Smooth muscle cell (in vitro differentiated cells): ENCODE results near the gene MINDY2. TPM values are rescaled to one million over a fixed set of nuclear protein-coding genes. Genes with fewer than 3 reads are reported as not detected.
"Not testable (repeated sequence)": the region's sequence is repeated elsewhere in the genome, so short reads cannot be mapped to it uniquely, and the experiment has no call there.

Experiments
- DNase-seq: peaks from one replicate; lab custom pipeline; 2025; ENCODE audit not compliant: unreplicated experiment; lab: John Stamatoyannopoulos, UW
- H2AFZ ChIP-seq: fragments of 200-600 bp; sonication (generic); 2 replicates; pipeline ENCODE4 v1.6.0; 2016; ENCODE audit warnings: antibody characterized with exemption, low read depth, mild to moderate bottlenecking
- H3F3A ChIP-seq: fragments of 200-600 bp; sonication (generic); 2 replicates; pipeline ENCODE4 v1.6.0; 2017; ENCODE audit warnings: antibody characterized with exemption, low read depth
- H3K27ac ChIP-seq: fragments of 200-600 bp; sonication (generic); 2 replicates; pipeline ENCODE4 v1.5.1; 2016; ENCODE audit warnings: low read depth, mild to moderate bottlenecking
- H3K27me3 ChIP-seq: fragments of 200-600 bp; sonication (generic); 2 replicates; pipeline ENCODE4 v1.6.1; 2016; ENCODE audit warnings: low read depth, mild to moderate bottlenecking
- H3K36me3 ChIP-seq: fragments of 200-600 bp; sonication (generic); 2 replicates; pipeline ENCODE4 v1.5.1; 2016; ENCODE audit warnings: low read depth
- H3K4me1 ChIP-seq: fragments of 200-600 bp; sonication (generic); 2 replicates; pipeline ENCODE4 v1.5.1; 2016; ENCODE audit warnings: low read depth
- H3K4me2 ChIP-seq: fragments of 200-600 bp; sonication (generic); 2 replicates; pipeline ENCODE4 v1.6.0; 2016; ENCODE audit warnings: mild to moderate bottlenecking
- H3K4me3 ChIP-seq: fragments of 200-600 bp; sonication (generic); 2 replicates; pipeline ENCODE4 v1.5.1; 2016; ENCODE audit warnings: mild to moderate bottlenecking
- H3K79me2 ChIP-seq: fragments of 200-600 bp; sonication (generic); 2 replicates; pipeline ENCODE4 v1.6.0; 2016; ENCODE audit warnings: low read depth, mild to moderate bottlenecking
- H3K9ac ChIP-seq: fragments of 200-600 bp; sonication (generic); 2 replicates; pipeline ENCODE4 v1.6.0; 2016; ENCODE audit warnings: low read depth
- H3K9me3 ChIP-seq: fragments of 200-600 bp; sonication (generic); replicated peaks from 2 replicates; pipeline ENCODE4 v1.5.1; 2016; ENCODE audit warnings: low read depth
- H4K20me1 ChIP-seq: fragments of 200-600 bp; sonication (generic); 2 replicates; pipeline ENCODE4 v1.6.0; 2016; ENCODE audit warnings: low read depth
- WGBS: methylation state at CpG from one replicate; pipeline ENCODE4 v1.1.7; 2016; ENCODE audit warnings: low lambda C conversion rate; 5-methylcytosine and 5-hydroxymethylcytosine counted together
- polyA plus RNA-seq: library from polyadenylated mRNA; unstranded; fragments of >200 nt; fragmentation: Nextera tagmentation; extraction: Ambion mirVana; gene quantifications from 2 replicates; pipeline ENCODE4 v1.2.1, GENCODE V29; 2016
- total RNA-seq: library from RNA; depleted of rRNA; stranded (reverse); fragments of >200 nt; gene quantifications from 2 replicates; pipeline ENCODE4 v1.2.3, GENCODE V29; 2014
- TF ChIP-seq, protein P1 (sequence below): fragments of 200-600 bp; sonication (generic); IDR thresholded peaks from 2 replicates; pipeline ENCODE4 v1.5.1; 2017; ENCODE audit warnings: borderline replicate concordance, mild to moderate bottlenecking, antibody characterized with exemption; ENCODE audit not compliant: insufficient read depth, poor library complexity, severe bottlenecking

MINDY2 gene
- total and polyA plus RNA-seq, 2 experiments from 2014 or later, result 21.2 to 28.0 TPM

DNA sequence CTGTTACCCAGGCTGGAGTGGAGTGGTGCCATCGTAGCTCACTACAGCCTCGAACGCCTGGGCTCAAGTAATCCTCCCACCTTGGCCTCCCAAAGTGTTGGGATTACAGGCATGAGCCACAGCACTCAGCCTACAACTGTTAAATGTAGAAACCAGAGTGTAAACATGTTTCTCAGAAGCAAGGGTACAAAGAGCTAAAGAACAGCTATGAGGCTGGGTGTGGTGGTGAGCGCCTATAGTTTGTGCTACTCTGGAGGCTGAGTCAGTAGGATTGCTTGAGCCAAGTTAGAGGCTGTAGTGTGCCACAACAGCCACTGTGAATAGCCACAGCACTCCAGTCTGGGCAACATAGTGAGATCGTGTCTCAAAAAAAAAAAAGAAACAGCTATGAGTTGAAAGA lies 4.8 kb upstream of the MINDY2 start:
- Histone ChIP-seq H3K9ac (no peak overlapping the region), H3K4me3 (no peak overlapping the region), H3K4me1 (peaks cover 6% of the 10 kb centered on the region), H3K79me2 (no peaks in the 10 kb centered on the region), H3K4me2 (no peak overlapping the region), H3K27me3 (no peaks in the 10 kb centered on the region), H3F3A (peaks cover 6% of the 10 kb centered on the region), H4K20me1 (no peaks in the 10 kb centered on the region), H3K27ac (no peak overlapping the region), H3K9me3 (no peaks in the 10 kb centered on the region), H2AFZ (no peak overlapping the region), H3K36me3 (peaks cover 4% of the 10 kb centered on the region)
- TF ChIP-seq, protein P1, sequence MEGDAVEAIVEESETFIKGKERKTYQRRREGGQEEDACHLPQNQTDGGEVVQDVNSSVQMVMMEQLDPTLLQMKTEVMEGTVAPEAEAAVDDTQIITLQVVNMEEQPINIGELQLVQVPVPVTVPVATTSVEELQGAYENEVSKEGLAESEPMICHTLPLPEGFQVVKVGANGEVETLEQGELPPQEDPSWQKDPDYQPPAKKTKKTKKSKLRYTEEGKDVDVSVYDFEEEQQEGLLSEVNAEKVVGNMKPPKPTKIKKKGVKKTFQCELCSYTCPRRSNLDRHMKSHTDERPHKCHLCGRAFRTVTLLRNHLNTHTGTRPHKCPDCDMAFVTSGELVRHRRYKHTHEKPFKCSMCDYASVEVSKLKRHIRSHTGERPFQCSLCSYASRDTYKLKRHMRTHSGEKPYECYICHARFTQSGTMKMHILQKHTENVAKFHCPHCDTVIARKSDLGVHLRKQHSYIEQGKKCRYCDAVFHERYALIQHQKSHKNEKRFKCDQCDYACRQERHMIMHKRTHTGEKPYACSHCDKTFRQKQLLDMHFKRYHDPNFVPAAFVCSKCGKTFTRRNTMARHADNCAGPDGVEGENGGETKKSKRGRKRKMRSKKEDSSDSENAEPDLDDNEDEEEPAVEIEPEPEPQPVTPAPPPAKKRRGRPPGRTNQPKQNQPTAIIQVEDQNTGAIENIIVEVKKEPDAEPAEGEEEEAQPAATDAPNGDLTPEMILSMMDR, result no peak
- WGBS, result 97% methylated on average over 5 of the region's 5 CpGs
- DNase-seq, result no peak

DNA sequence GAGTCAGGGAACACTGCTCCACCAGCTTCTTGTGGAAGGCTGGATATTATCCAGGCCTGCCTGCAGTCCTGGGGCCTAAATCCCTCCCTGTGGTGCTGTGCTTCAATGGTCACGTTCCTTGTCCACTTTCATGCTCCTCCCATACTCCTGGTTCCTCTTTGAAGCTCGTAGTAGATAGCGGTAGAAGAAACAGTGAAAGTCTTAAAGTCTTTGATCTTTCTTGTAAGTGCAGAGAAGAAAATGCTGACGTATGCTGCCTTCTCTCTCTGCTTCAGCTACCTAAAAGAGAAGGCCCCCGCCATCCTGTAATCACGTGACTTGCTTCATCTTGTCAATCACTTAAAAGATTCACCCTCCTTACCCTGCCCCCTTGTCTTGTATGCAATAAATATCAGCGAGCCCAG lies 2.5 kb upstream of the MINDY2 start:
- Histone ChIP-seq H3K79me2 (peaks cover 17% of the 10 kb centered on the region), H3K4me1 (peaks cover 19% of the 10 kb centered on the region), H4K20me1 (peaks cover 16% of the 10 kb centered on the region)
- WGBS, result 60% methylated on average over 7 of the region's 7 CpGs
- H3K4me2 ChIP-seq, H3F3A ChIP-seq, H3K4me3 ChIP-seq, DNase-seq, H3K27ac ChIP-seq, H3K36me3 ChIP-seq, H2AFZ ChIP-seq, H3K27me3 ChIP-seq, H3K9me3 ChIP-seq, H3K9ac ChIP-seq: not testable (repeated sequence)

DNA sequence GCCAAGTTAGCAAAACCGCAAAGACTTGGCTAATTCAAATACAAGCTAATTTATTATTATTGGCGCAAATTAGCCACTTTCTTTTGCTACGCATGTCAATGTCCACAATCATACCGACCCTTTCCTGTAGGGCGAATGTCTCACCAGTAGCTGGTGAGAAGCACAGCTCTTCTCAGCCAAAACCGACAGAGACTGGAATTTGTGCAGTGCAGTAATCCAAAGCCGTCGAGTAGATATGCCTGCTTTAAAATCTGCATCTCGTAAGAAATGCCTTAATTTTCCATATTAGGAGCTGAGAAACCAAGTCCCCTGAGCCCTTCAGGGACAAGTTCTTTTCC lies 614 bp upstream of the MINDY2 start:
- WGBS, result 10% methylated on average over 9 of the region's 9 CpGs
- Histone ChIP-seq H3K4me3 (peak overlapping the region; percentile 86), H3F3A (peaks cover 6% of the 10 kb centered on the region), H3K4me2 (peak overlapping the region; percentile 78), H3K27ac (peak overlapping the region; percentile 46), H3K4me1 (peaks cover 21% of the 10 kb centered on the region), H3K9ac (no peak overlapping the region), H3K9me3 (no peaks in the 10 kb centered on the region), H4K20me1 (peaks cover 34% of the 10 kb centered on the region), H2AFZ (peak overlapping the region; percentile 16), H3K79me2 (peaks cover 36% of the 10 kb centered on the region), H3K36me3 (no peaks in the 10 kb centered on the region), H3K27me3 (no peaks in the 10 kb centered on the region)
- DNase-seq, result no peak
- TF ChIP-seq, protein P1, result no peak

DNA sequence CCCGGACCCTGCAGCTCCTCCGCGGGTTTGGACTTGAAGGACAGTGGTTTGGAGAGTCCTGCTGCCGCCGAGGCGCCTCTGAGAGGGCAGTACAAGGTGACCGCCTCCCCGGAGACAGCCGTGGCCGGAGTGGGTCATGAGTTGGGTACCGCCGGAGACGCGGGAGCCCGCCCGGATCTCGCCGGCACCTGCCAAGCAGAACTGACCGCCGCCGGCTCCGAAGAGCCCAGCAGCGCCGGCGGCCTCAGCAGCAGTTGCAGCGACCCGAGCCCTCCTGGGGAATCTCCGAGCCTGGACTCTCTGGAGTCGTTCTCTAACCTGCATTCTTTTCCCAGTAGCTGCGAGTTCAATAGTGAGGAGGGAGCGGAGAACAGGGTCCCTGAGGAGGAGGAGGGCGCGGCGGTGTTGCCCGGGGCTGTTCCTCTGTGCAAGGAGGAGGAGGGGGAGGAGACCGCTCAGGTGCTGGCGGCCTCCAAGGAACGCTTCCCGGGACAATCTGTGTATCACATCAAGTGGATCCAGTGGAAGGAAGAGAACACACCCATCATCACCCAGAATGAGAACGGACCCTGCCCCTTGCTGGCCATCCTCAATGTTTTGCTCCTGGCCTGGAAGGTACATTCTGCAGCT lies 634 bp downstream of the MINDY2 start:
- TF ChIP-seq, protein P1, result peak; percentile 2
- H3K27ac ChIP-seq, result peak overlapping the region; percentile 67
- no peaks in the 10 kb centered on the region for H3K9me3 ChIP-seq
- peak overlapping the region; percentile 86 for H3K4me3 ChIP-seq
- no peaks in the 10 kb centered on the region for H3K36me3 ChIP-seq
- H4K20me1 ChIP-seq, result peaks cover 41% of the 10 kb centered on the region
- peaks cover 6% of the 10 kb centered on the region for H3F3A ChIP-seq
- WGBS, result under 1% methylated on average over 40 of the region's 40 CpGs
- no peak for DNase-seq
- peak overlapping the region; percentile 77 for H3K9ac ChIP-seq
- peaks cover 48% of the 10 kb centered on the region for H3K79me2 ChIP-seq
- H3K4me1 ChIP-seq, result peaks cover 21% of the 10 kb centered on the region
- peak overlapping the region; percentile 91 for H3K4me2 ChIP-seq
- peak overlapping the region; percentile 85 for H2AFZ ChIP-seq
- no peaks in the 10 kb centered on the region for H3K27me3 ChIP-seq
